HAP-1 (cell line): ENCODE results near the gene DMAC2.
A peak's percentile ranks its signal among the peaks of the same experiment; 100 is the strongest.
"Not testable (repeated sequence)": the region's sequence is repeated elsewhere in the genome, so short reads cannot be mapped to it uniquely, and the experiment has no call there.

Source experiments
- DNase-seq, 2 experiments: peaks; one replicate each; pipeline ENCODE4 v3.0.0-alpha.2; 2016 to 2020; ENCODE audit warnings: low spot score in 2 of 2
- H3K27me3 ChIP-seq: fragments of 250-450 bp; sonication (Bioruptor Pico); 2 replicates; pipeline ENCODE4 v1.5.1; 2020; ENCODE audit warnings: low read depth, mild to moderate bottlenecking, moderate library complexity
- H3K36me3 ChIP-seq: fragments of 250-450 bp; sonication (Bioruptor Pico); replicated peaks from 2 replicates; pipeline ENCODE4 v1.5.1; 2020; ENCODE audit warnings: mild to moderate bottlenecking
- H3K4me1 ChIP-seq: fragments of 250-450 bp; sonication (Bioruptor Pico); 2 replicates; pipeline ENCODE4 v1.5.1; 2020; ENCODE audit warnings: mild to moderate bottlenecking
- H3K4me3 ChIP-seq: fragments of 250-450 bp; sonication (Bioruptor Pico); 2 replicates; pipeline ENCODE4 v1.5.1; 2020; ENCODE audit warnings: mild to moderate bottlenecking, moderate library complexity
- H3K9me3 ChIP-seq: fragments of 250-450 bp; sonication (Bioruptor Pico); 2 replicates; pipeline ENCODE4 v1.5.1; 2020; ENCODE audit warnings: mild to moderate bottlenecking, moderate library complexity
- in situ Hi-C: fragments of 300-500 bp; cut with MboI; formaldehyde crosslinking; loops from 3 replicates; pipeline ENCODE4 v1.14.3; 2020; ENCODE audit warnings: low sequenced_read_pairs, inconsistent platforms, mixed read lengths

DMAC2 gene

DNA sequence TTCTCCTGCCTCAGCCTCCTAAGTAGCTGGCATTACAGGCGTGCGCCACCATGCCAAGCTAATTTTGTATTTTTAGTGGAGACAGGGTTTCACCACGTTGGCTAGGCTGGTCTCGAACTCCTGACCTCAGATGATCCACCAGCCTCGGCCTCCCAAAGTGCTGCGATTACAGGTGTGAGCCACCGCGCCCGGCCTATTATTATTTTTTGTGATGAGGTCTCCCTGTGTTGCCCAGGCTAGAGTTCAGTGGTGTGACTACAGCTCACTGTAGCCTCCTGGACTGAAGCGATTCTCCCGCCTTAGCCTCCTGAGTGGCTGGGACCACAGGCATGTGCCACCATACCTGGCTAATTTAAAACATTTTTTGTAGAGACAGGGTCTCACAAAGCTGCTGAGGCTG is 4.3 kb downstream of the DMAC2 start:
- in situ Hi-C loops, H3K4me1 ChIP-seq, DNase-seq, H3K27me3 ChIP-seq, H3K4me3 ChIP-seq, H3K9me3 ChIP-seq: not testable (repeated sequence)
- H3K36me3 ChIP-seq: peaks cover 17% of the 10 kb centered on the region

DNA sequence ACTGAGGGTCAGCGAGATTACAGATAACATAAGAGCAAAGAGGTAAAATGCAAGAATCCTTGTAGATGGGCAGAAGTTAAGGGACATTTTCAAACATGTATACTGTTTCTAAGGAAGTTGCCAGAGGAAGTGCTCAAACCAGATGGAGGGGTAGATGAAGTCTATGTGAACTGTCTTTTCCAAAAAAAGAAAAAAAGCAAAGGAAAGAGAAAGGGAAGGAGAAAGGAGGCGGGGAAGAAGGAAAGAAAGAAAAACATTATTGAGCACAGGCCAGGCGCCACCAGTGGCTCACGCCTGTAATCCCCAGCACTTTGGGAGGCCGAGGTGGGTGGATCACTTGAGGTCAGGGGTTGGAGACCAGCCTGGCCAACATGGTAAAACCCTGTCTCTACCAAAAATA is 5.3 kb downstream of the DMAC2 start:
- no peak for DNase-seq
- Histone ChIP-seq H3K9me3 (no peaks in the 10 kb centered on the region), H3K4me1 (no peaks in the 10 kb centered on the region; the same call in 1 of the 2 replicates), H3K4me3 (no peak overlapping the region), H3K36me3 (peaks cover 17% of the 10 kb centered on the region), H3K27me3 (no peaks in the 10 kb centered on the region)
- in situ Hi-C loops: no loop called here

DNA sequence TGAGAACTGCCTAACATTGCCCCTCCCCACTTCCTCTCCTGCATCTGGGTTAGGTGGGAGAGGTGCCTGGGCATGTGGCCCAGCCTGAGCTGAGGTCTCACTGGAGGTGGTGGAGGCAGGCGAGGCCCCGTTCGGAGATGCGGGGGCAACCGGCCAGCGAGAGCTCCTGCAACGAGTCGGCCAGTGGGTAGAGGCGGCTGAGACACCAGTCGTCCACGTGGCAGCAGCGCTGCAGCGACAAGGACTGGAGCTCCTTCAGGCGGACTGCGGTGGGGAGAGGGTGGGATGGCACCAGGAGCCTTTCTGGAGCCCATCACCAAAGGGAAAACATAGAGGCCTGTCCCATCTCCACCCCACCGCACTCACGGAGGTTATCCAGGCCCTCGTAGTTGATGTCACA is 6.5 kb downstream of the DMAC2 start:
- no peak for DNase-seq
- Histone ChIP-seq H3K4me3 (no peak overlapping the region), H3K27me3 (no peaks in the 10 kb centered on the region), H3K36me3 (peaks cover 17% of the 10 kb centered on the region), H3K4me1 (no peaks in the 10 kb centered on the region), H3K9me3 (no peaks in the 10 kb centered on the region)
- in situ Hi-C loops: no loop called here

DNA sequence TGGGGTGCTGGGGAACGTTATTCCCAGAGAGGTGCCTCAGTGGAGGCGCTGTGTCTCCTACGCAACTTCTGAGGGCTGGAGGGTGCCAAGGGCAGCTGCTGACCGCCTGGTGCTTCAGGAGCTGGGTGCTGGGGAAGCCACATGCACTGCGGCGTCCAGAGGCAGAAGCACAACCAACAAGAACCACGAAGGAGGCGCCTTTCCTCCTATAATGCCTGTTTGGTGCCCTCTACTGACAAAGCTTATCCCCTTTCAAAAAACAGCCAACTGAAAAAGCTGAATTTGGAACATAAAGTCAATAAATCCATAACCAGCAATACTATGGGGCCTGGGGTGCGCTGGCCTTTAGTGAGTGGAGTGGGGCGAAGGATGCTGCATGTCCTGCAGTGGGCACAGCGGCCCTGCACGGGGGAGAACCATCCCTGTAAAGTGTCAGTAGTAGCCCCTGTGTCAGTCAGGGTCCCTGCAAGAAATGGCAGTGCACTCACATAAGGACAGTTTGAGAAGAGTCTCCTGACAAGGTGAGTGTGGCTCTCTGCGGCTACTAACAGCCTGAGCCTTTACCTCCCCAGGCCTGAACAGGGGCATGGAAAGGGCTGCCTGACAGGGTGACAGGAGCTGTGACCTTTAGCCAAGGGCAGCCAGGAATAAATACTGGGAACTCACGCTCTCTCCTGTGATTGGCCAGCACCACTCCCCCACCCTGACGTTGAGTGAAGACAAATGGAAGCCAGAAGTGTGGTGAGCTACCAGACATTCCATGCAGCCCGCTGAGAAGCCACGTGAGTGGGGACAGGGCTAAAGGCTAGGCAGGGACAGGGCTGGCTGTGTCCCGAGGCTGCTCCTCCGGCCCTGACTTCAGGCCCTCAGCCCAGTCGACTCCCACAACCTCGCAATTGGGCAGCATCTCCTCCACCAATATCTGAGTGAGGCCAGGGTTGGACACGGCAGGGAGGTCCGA is 8.0 kb downstream of the DMAC2 start:
- H3K4me3 ChIP-seq: no peak overlapping the region
- no peaks in the 10 kb centered on the region for H3K27me3 ChIP-seq
- H3K9me3 ChIP-seq: no peaks in the 10 kb centered on the region
- no peak for DNase-seq
- peaks cover 17% of the 10 kb centered on the region for H3K36me3 ChIP-seq
- in situ Hi-C loops: no loop called here
- peaks cover 3% of the 10 kb centered on the region; the same call in 1 of the 2 replicates for H3K4me1 ChIP-seq

GRCh38 chr19:41430922-41431321 is 8.8 kb downstream of the DMAC2 start:
- in situ Hi-C loops: no loop called here
- H3K36me3 ChIP-seq: peaks cover 17% of the 10 kb centered on the region
- no peak overlapping the region for H3K4me3 ChIP-seq
- DNase-seq: no peak
- H3K4me1 ChIP-seq: peaks cover 3% of the 10 kb centered on the region; the same call in 1 of the 2 replicates
- no peaks in the 10 kb centered on the region for H3K9me3 ChIP-seq
- no peaks in the 10 kb centered on the region for H3K27me3 ChIP-seq

DNA sequence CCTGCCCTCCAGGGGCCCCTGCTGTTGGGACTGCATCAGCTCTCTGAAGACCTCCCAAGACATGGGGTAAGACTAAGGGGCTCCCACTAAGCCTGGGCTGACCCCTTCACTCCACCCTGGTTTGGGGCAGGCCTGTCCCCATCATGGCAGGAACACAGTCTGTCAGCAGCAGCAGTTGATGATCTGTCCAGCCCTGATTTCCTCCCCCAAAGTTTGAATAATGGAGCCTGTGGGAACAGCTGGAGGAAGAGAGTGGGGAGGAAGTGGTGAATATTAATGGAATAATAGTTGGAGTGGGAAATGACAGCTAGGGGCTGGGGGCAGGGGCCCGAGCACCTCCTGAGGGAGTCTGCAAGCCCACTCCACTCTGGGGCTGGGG is 11.2 kb downstream of the DMAC2 start:
- no peak for DNase-seq
- in situ Hi-C loops: no loop called here
- Histone ChIP-seq H3K27me3 (no peaks in the 10 kb centered on the region), H3K4me1 (peaks cover 3% of the 10 kb centered on the region; the same call in 1 of the 2 replicates), H3K9me3 (no peaks in the 10 kb centered on the region), H3K4me3 (no peak overlapping the region), H3K36me3 (peaks cover 17% of the 10 kb centered on the region)

- in situ Hi-C loops: no loop called here
- no peaks in the 10 kb centered on the region for H3K27me3 ChIP-seq
- no peaks in the 10 kb centered on the region for H3K9me3 ChIP-seq
- H3K4me3 ChIP-seq: no peak overlapping the region
- no peak for DNase-seq
- peaks cover 3% of the 10 kb centered on the region; the same call in 1 of the 2 replicates for H3K4me1 ChIP-seq
- H3K36me3 ChIP-seq: peaks cover 13% of the 10 kb centered on the region
These were observed 11.8 kb downstream of the DMAC2 start for GRCh38 chr19:41427647-41428480.

GRCh38 chr19:41426952-41427646 is 12.6 kb downstream of the DMAC2 start, which contains the start of gene B3GNT8:
Gene B3GNT8 (minus strand): TSS chr19:41427374. CDS start chr19:41426778, 596 bp downstream.
- Histone ChIP-seq H3K9me3 (no peaks in the 10 kb centered on the region), H3K36me3 (peaks cover 10% of the 10 kb centered on the region; the same call in 1 of the 2 replicates), H3K27me3 (no peaks in the 10 kb centered on the region), H3K4me3 (no peak within 1 kb of the TSS), H3K4me1 (peaks cover 3% of the 10 kb centered on the region; the same call in 1 of the 2 replicates)
- DNase-seq: peak; percentile 48 to 87
- in situ Hi-C loops: no loop called here

GRCh38 chr19:41426116-41426841 is 13.4 kb downstream of the DMAC2 start:
- Histone ChIP-seq H3K27me3 (no peaks in the 10 kb centered on the region), H3K4me3 (no peak overlapping the region), H3K9me3 (no peaks in the 10 kb centered on the region), H3K36me3 (peaks cover 4% of the 10 kb centered on the region; the same call in 1 of the 2 replicates), H3K4me1 (peaks cover 3% of the 10 kb centered on the region; the same call in 1 of the 2 replicates)
- in situ Hi-C loops: no loop called here
- DNase-seq: no peak

- Histone ChIP-seq H3K4me1 (peaks cover 3% of the 10 kb centered on the region; the same call in 1 of the 2 replicates), H3K9me3 (no peaks in the 10 kb centered on the region), H3K27me3 (no peaks in the 10 kb centered on the region), H3K4me3 (no peak overlapping the region), H3K36me3 (no peaks in the 10 kb centered on the region)
- in situ Hi-C loops: no loop called here
- no peak for DNase-seq
These were observed 14.3 kb downstream of the DMAC2 start for GRCh38 chr19:41425174-41426115.

DNA sequence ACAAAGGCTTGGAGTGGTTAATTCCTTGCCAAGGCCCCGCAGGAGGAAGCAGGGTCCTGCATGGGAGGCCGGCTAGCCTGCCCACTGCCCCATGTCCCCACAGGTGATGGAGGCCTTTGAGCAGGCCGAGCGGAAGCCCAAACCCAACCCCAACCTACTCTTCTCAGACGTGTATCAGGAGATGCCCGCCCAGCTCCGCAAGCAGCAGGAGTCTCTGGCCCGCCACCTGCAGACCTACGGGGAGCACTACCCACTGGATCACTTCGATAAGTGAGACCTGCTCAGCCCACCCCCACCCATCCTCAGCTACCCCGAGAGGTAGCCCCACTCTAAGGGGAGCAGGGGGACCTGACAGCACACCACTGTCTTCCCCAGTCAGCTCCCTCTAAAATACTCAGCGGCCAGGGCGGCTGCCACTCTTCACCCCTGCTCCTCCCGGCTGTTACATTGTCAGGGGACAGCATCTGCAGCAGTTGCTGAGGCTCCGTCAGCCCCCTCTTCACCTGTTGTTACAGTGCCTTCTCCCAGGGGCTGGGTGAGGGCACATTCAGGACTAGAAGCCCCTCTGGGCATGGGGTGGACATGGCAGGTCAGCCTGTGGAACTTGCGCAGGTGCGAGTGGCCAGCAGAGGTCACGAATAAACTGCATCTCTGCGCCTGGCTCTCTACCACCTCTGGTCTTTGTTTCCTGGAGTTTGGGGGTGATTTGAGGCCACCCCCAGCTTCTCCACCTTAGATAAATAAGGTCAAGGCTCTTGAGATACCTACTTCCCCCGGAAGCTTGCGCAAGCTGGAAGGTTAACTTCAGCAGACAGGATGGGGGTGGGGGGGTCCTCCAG is 15.2 kb downstream of the DMAC2 start:
- no peaks in the 10 kb centered on the region for H3K27me3 ChIP-seq

More for the DNA sequence above, 15.2 kb downstream of the DMAC2 start:
- in situ Hi-C loops: no loop called here
- Histone ChIP-seq H3K4me3 (no peak overlapping the region), H3K36me3 (0 out of 2 replicates have a peak, but pooled peaks cover 3% of the 10 kb centered on the region), H3K4me1 (peaks cover 3% of the 10 kb centered on the region; the same call in 1 of the 2 replicates), H3K9me3 (no peaks in the 10 kb centered on the region)
- no peak for DNase-seq
